ENCODE data around the gene NFIB.

NFIB gene

GRCh38 chr9:14354201-14354600 lies 40.3 kb upstream of the NFIB start:
- H3K4me1 Mint-ChIP-seq = peaks cover 61% of the 10 kb centered on the region
- H3K27me3 Mint-ChIP-seq (ENCODE audit: low read depth, poor library complexity) = peaks cover 24% of the 10 kb centered on the region
- H3K36me3 Mint-ChIP-seq (ENCODE audit: low read depth) = no peaks in the 10 kb centered on the region

GRCh38 chr9:14353222-14354056 lies 39.5 kb upstream of the NFIB start:
- Mint-ChIP-seq H3K4me3 (peak overlapping the region; percentile 60), H3K36me3 (ENCODE audit: low read depth) (no peaks in the 10 kb centered on the region), H3K27ac (no peak overlapping the region), H3K4me1 (peaks cover 69% of the 10 kb centered on the region), H3K9me3 (no peaks in the 10 kb centered on the region), H3K27me3 (ENCODE audit: low read depth, poor library complexity) (peaks cover 24% of the 10 kb centered on the region)
- peak; percentile 86 for TF ChIP-seq CTCF (IDR thresholded peaks at IDR 0.05)
- DNase-seq = peak; percentile 97

More at GRCh38 chr9:14354201-14354600, 40.3 kb upstream of the NFIB start:
- Mint-ChIP-seq H3K4me3 (no peak overlapping the region), H3K9me3 (no peaks in the 10 kb centered on the region), H3K27ac (no peak overlapping the region)
- no peak for TF ChIP-seq CTCF (IDR thresholded peaks at IDR 0.05)
- no peak for DNase-seq

- TF ChIP-seq CTCF (IDR thresholded peaks at IDR 0.05) = no peak
- Mint-ChIP-seq H3K4me3 (no peak overlapping the region), H3K27me3 (ENCODE audit: low read depth, poor library complexity) (peaks cover 24% of the 10 kb centered on the region), H3K9me3 (no peaks in the 10 kb centered on the region), H3K27ac (no peak overlapping the region), H3K4me1 (peaks cover 74% of the 10 kb centered on the region), H3K36me3 (ENCODE audit: low read depth) (no peaks in the 10 kb centered on the region)
- no peak for DNase-seq
These were observed 38.6 kb upstream of the NFIB start for GRCh38 chr9:14352503-14352902.

GRCh38 chr9:14351221-14351836 lies 37.4 kb upstream of the NFIB start:
- TF ChIP-seq CTCF (IDR thresholded peaks at IDR 0.05) = no peak
- no peak for DNase-seq
- H3K27me3 Mint-ChIP-seq (ENCODE audit: low read depth, poor library complexity) = peaks cover 24% of the 10 kb centered on the region
- no peak overlapping the region for H3K27ac Mint-ChIP-seq
- H3K36me3 Mint-ChIP-seq (ENCODE audit: low read depth) = no peaks in the 10 kb centered on the region
- H3K4me3 Mint-ChIP-seq = peak overlapping the region; percentile 9
- H3K4me1 Mint-ChIP-seq = peaks cover 63% of the 10 kb centered on the region
- H3K9me3 Mint-ChIP-seq = no peaks in the 10 kb centered on the region

- Mint-ChIP-seq H3K27ac (no peak overlapping the region), H3K9me3 (no peaks in the 10 kb centered on the region), H3K4me1 (peaks cover 61% of the 10 kb centered on the region), H3K4me3 (peak overlapping the region; percentile 14), H3K27me3 (ENCODE audit: low read depth, poor library complexity) (peaks cover 24% of the 10 kb centered on the region), H3K36me3 (ENCODE audit: low read depth) (no peaks in the 10 kb centered on the region)
- TF ChIP-seq CTCF (IDR thresholded peaks at IDR 0.05) = no peak
- DNase-seq = no peak
These were observed 36.8 kb upstream of the NFIB start for GRCh38 chr9:14350754-14351153.
